Activated naive CD8-positive, alpha-beta T cell treated with anti-CD3 and anti-CD28 coated beads, Interleukin-2, amount 10 ng/mL, durations not matched to agents 7 days and 5 days (primary cell): ENCODE results near the gene GSC2. TPM values are rescaled to one million over a fixed set of nuclear protein-coding genes. Genes with fewer than 3 reads are reported as not detected.
A peak's percentile ranks its signal among the peaks of the same experiment; 100 is the strongest.

ENCODE experiments used
- ATAC-seq: fragments of 150-1000 bp; cut with Tn5 transposase; one replicate; pipeline ENCODE4 v1.10.0; 2021; ENCODE audit warnings: low read depth, moderate library complexity
- POLR2A ChIA-PET: fragments of 350-600 bp; sonication (Branson Sonifier 250); formaldehyde crosslinking; loops from one replicate; lab custom pipeline; 2021; ENCODE audit warnings: antibody characterized with exemption; lab: Charles Lee
- DNase-seq: peaks from one replicate; pipeline ENCODE4 v3.0.0; 2021
- H3K27ac Mint-ChIP-seq: one replicate; pipeline ENCODE4 v1.8.0; 2022; ENCODE audit warnings: mild to moderate bottlenecking, mixed read lengths
- H3K27me3 Mint-ChIP-seq: one replicate; pipeline ENCODE4 v1.8.0; 2022; ENCODE audit warnings: mild to moderate bottlenecking, moderate library complexity, mixed read lengths
- H3K36me3 Mint-ChIP-seq: one replicate; pipeline ENCODE4 v1.8.0; 2021; ENCODE audit warnings: mild to moderate bottlenecking, mixed read lengths
- H3K4me1 Mint-ChIP-seq: one replicate; pipeline ENCODE4 v1.8.0; 2021; ENCODE audit warnings: mixed read lengths
- H3K4me3 Mint-ChIP-seq: one replicate; pipeline ENCODE4 v1.8.0; 2022; ENCODE audit warnings: mild to moderate bottlenecking, moderate library complexity, mixed read lengths
- H3K9me3 Mint-ChIP-seq: one replicate; pipeline ENCODE4 v1.8.0; 2021; ENCODE audit warnings: mixed read lengths
- total RNA-seq, 2 experiments: library from RNA; stranded (reverse); gene quantifications; one replicate each; pipeline ENCODE4 v1.2.3, GENCODE V29; 2021

The GSC2 gene
- total RNA-seq, 2 experiments from 2014 or later = not detected

- peaks cover 5% of the 10 kb centered on the region for H3K36me3 Mint-ChIP-seq
- DNase-seq = no peak
- peaks cover 24% of the 10 kb centered on the region for H3K27me3 Mint-ChIP-seq
- no peak overlapping the region for H3K27ac Mint-ChIP-seq
- peaks cover 11% of the 10 kb centered on the region for H3K4me1 Mint-ChIP-seq
- POLR2A ChIA-PET = interaction anchor here (0.6 to 2.0 kb wide), 5 partner anchors 11 to 573 kb away, joined by 3 to 23 read pairs (median 4); partner anchors contain the start of genes CLTCL1, DGCR2 and SLC25A1
- H3K4me3 Mint-ChIP-seq = peak overlapping the region; percentile 95
- H3K9me3 Mint-ChIP-seq = no peaks in the 10 kb centered on the region
- ATAC-seq = no peak
These were observed 6.9 kb downstream of the GSC2 start for GRCh38 chr22:19143212-19143611.

GRCh38 chr22:19142394-19142793 is 7.7 kb downstream of the GSC2 start:
- H3K9me3 Mint-ChIP-seq = no peaks in the 10 kb centered on the region
- H3K36me3 Mint-ChIP-seq = peaks cover 5% of the 10 kb centered on the region
- peak overlapping the region; percentile 54 for H3K27ac Mint-ChIP-seq
- H3K4me1 Mint-ChIP-seq = peaks cover 11% of the 10 kb centered on the region
- H3K4me3 Mint-ChIP-seq = no peak overlapping the region
- no peak for DNase-seq
- peaks cover 17% of the 10 kb centered on the region for H3K27me3 Mint-ChIP-seq
- POLR2A ChIA-PET = no interaction called here
- ATAC-seq = no peak

GRCh38 chr22:19139974-19140373 is 10.1 kb downstream of the GSC2 start:
- Mint-ChIP-seq H3K9me3 (no peaks in the 10 kb centered on the region), H3K4me3 (no peak overlapping the region), H3K36me3 (peaks cover 11% of the 10 kb centered on the region), H3K27ac (no peak overlapping the region), H3K4me1 (peaks cover 11% of the 10 kb centered on the region), H3K27me3 (peaks cover 2% of the 10 kb centered on the region)
- DNase-seq (no peak), ATAC-seq (no peak)
- POLR2A ChIA-PET = no interaction called here

GRCh38 chr22:19139001-19139356 is 11.1 kb downstream of the GSC2 start:
- ATAC-seq (no peak), DNase-seq (no peak)
- no peaks in the 10 kb centered on the region for H3K27me3 Mint-ChIP-seq
- POLR2A ChIA-PET = no interaction called here
- H3K36me3 Mint-ChIP-seq = peaks cover 12% of the 10 kb centered on the region
- no peak overlapping the region for H3K27ac Mint-ChIP-seq
- no peaks in the 10 kb centered on the region for H3K9me3 Mint-ChIP-seq
- no peak overlapping the region for H3K4me3 Mint-ChIP-seq
- H3K4me1 Mint-ChIP-seq = peaks cover 7% of the 10 kb centered on the region

GRCh38 chr22:19138217-19139000 is 11.7 kb downstream of the GSC2 start:
- no peak overlapping the region for H3K27ac Mint-ChIP-seq
- H3K9me3 Mint-ChIP-seq = no peaks in the 10 kb centered on the region
- POLR2A ChIA-PET = no interaction called here
- peaks cover 3% of the 10 kb centered on the region for H3K4me1 Mint-ChIP-seq
- DNase-seq (no peak), ATAC-seq (no peak)
- no peaks in the 10 kb centered on the region for H3K27me3 Mint-ChIP-seq
- no peak overlapping the region for H3K4me3 Mint-ChIP-seq
- H3K36me3 Mint-ChIP-seq = peaks cover 12% of the 10 kb centered on the region

GRCh38 chr22:19137384-19138216 is 12.5 kb downstream of the GSC2 start:
- DNase-seq = no peak
- ATAC-seq = no peak
- H3K9me3 Mint-ChIP-seq = no peaks in the 10 kb centered on the region
- H3K27me3 Mint-ChIP-seq = no peaks in the 10 kb centered on the region
- H3K27ac Mint-ChIP-seq = no peak overlapping the region
- POLR2A ChIA-PET = no interaction called here
- peaks cover 12% of the 10 kb centered on the region for H3K36me3 Mint-ChIP-seq
- peaks cover under 1% of the 10 kb centered on the region for H3K4me1 Mint-ChIP-seq
- no peak overlapping the region for H3K4me3 Mint-ChIP-seq

GRCh38 chr22:19136915-19137314 is 13.2 kb downstream of the GSC2 start:
- POLR2A ChIA-PET = no interaction called here
- Mint-ChIP-seq H3K4me3 (no peak overlapping the region), H3K36me3 (peaks cover 12% of the 10 kb centered on the region), H3K4me1 (no peaks in the 10 kb centered on the region), H3K27me3 (no peaks in the 10 kb centered on the region), H3K27ac (no peak overlapping the region), H3K9me3 (no peaks in the 10 kb centered on the region)
- no peak for DNase-seq
- ATAC-seq = no peak

GRCh38 chr22:19134874-19135273 is 15.2 kb downstream of the GSC2 start:
- no peak overlapping the region for H3K27ac Mint-ChIP-seq
- POLR2A ChIA-PET = no interaction called here

GRCh38 chr22:19134176-19134831 is 15.8 kb downstream of the GSC2 start:
- Mint-ChIP-seq H3K36me3 (peaks cover 7% of the 10 kb centered on the region), H3K9me3 (no peaks in the 10 kb centered on the region), H3K27ac (no peak overlapping the region), H3K4me3 (no peak overlapping the region), H3K27me3 (no peaks in the 10 kb centered on the region), H3K4me1 (no peaks in the 10 kb centered on the region)
- DNase-seq (no peak), ATAC-seq (no peak)
- POLR2A ChIA-PET = no interaction called here

More at GRCh38 chr22:19134874-19135273, 15.2 kb downstream of the GSC2 start:
- Mint-ChIP-seq H3K9me3 (no peaks in the 10 kb centered on the region), H3K36me3 (peaks cover 7% of the 10 kb centered on the region), H3K4me3 (no peak overlapping the region), H3K27me3 (no peaks in the 10 kb centered on the region), H3K4me1 (no peaks in the 10 kb centered on the region)
- no peak for ATAC-seq
- no peak for DNase-seq

GRCh38 chr22:19133561-19133960 is 16.5 kb downstream of the GSC2 start:
- Mint-ChIP-seq H3K27me3 (no peaks in the 10 kb centered on the region), H3K9me3 (no peaks in the 10 kb centered on the region), H3K27ac (no peak overlapping the region), H3K4me3 (no peak overlapping the region), H3K4me1 (no peaks in the 10 kb centered on the region), H3K36me3 (peaks cover 7% of the 10 kb centered on the region)
- no peak for DNase-seq
- no peak for ATAC-seq
- POLR2A ChIA-PET = interaction anchor here (1.1 kb wide), 1 partner anchor 52 kb away, joined by 3 read pairs; no protein-coding TSS in a partner anchor

- Mint-ChIP-seq H3K9me3 (no peaks in the 10 kb centered on the region), H3K4me3 (no peak overlapping the region), H3K4me1 (no peaks in the 10 kb centered on the region), H3K36me3 (peaks cover 7% of the 10 kb centered on the region), H3K27ac (no peak overlapping the region), H3K27me3 (no peaks in the 10 kb centered on the region)
- DNase-seq = no peak
- ATAC-seq = no peak
- POLR2A ChIA-PET = interaction anchor here (0.6 to 1.1 kb wide), 2 partner anchors 21 to 51 kb away, joined by 3 read pairs; no protein-coding TSS in a partner anchor
These were observed 17.2 kb downstream of the GSC2 start for GRCh38 chr22:19132693-19133400.

GRCh38 chr22:19132153-19132552 is 17.9 kb downstream of the GSC2 start:
- DNase-seq (no peak), ATAC-seq (no peak)
- Mint-ChIP-seq H3K27ac (no peak overlapping the region), H3K9me3 (no peaks in the 10 kb centered on the region), H3K4me1 (no peaks in the 10 kb centered on the region), H3K4me3 (no peak overlapping the region), H3K36me3 (peaks cover 7% of the 10 kb centered on the region), H3K27me3 (no peaks in the 10 kb centered on the region)
- POLR2A ChIA-PET = interaction anchor here (1.0 kb wide), 1 partner anchor 12 kb away, joined by 3 read pairs; no protein-coding TSS in a partner anchor

GRCh38 chr22:19131685-19132015 is 18.4 kb downstream of the GSC2 start:
- Mint-ChIP-seq H3K4me3 (no peak overlapping the region), H3K36me3 (peaks cover 6% of the 10 kb centered on the region), H3K27me3 (no peaks in the 10 kb centered on the region), H3K9me3 (no peaks in the 10 kb centered on the region), H3K4me1 (no peaks in the 10 kb centered on the region), H3K27ac (no peak overlapping the region)
- DNase-seq (no peak), ATAC-seq (no peak)
- POLR2A ChIA-PET = interaction anchor here (1.0 kb wide), 1 partner anchor 12 kb away, joined by 3 read pairs; no protein-coding TSS in a partner anchor
